ENCODE data around the gene TRIP13.
"Not testable (repeated sequence)": the region's sequence is repeated elsewhere in the genome, so short reads cannot be mapped to it uniquely, and the experiment has no call there.

Gene TRIP13

DNA sequence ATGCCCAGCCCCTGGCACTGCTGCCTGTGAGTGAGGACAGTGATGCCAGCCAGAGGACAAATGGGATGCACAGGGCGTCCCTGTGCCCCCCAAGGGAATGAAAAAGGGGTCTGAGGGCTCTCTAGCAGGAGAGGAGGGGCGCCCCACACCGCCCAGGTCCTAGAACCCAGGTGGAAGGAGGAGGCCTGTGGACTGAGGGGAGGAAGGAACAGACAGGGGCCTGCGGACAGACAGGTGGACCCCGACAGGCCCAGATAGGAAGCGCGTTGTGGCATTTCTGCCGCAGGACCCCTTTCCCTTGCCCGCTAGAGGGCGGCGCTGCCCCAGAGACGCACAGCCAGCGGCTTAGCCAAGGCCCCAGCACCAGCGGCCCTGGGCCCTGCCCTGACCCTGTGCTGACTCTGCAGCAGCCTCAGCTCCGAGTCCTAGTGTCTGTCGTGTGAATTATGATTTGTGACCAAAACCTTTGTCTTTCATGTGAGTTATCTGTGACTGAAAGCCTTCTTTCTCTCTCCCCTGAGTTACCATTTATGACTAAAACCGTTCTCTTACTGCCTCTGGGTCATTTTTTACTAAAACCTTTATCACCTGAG lies 30.7 kb downstream of the TRIP13 start:
- DNase-seq (ENCODE audit: low read depth) = peak; percentile 27
- TF ChIP-seq, protein P1, sequence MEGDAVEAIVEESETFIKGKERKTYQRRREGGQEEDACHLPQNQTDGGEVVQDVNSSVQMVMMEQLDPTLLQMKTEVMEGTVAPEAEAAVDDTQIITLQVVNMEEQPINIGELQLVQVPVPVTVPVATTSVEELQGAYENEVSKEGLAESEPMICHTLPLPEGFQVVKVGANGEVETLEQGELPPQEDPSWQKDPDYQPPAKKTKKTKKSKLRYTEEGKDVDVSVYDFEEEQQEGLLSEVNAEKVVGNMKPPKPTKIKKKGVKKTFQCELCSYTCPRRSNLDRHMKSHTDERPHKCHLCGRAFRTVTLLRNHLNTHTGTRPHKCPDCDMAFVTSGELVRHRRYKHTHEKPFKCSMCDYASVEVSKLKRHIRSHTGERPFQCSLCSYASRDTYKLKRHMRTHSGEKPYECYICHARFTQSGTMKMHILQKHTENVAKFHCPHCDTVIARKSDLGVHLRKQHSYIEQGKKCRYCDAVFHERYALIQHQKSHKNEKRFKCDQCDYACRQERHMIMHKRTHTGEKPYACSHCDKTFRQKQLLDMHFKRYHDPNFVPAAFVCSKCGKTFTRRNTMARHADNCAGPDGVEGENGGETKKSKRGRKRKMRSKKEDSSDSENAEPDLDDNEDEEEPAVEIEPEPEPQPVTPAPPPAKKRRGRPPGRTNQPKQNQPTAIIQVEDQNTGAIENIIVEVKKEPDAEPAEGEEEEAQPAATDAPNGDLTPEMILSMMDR (IDR thresholded peaks at IDR 0.05; ENCODE audit: low read depth, low read length, missing control alignments) = peak; percentile 90
- in situ Hi-C loops (cut with HindIII; ENCODE audit: low sequenced_read_pairs) = no loop called here
- H3K4me3 ChIP-seq (ENCODE audit: low read depth, low read length) = no peak overlapping the region

DNA sequence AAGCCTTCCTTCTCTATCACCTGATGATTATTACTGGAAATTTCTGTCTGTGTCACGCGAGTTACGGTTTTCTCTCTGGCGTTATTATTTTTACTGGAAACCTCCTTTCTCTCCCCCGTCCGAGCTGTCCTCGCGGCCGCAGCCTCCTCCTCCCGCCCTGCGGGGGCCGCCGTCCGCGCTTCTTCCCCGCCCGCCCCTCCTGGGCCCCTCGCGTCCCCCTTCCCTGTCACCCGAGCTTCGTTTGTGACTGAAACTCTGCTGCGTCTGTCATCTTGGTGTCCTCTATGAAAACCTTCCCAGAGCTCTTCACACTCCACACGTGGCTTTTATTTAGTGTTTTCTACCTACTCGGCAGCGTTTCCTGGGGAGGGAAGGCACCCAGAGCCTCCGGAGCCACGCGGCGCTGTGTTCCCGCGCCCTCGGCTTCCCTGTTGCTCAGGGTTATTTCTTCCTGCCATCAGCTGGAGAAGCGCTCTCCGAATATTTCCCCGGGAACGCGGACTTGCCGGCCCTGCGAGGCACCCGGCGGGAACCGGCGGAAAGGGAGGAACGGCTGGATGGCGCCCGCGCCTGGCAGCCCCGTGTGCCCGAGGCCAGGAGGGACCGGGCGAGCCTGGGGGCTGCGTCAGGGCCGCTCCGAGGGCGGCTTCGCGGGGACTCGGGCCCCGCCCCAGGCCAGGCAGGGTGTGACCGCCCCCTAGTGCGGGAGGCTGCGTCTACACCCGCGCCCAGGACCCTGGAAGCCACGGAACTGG lies 33.9 kb downstream of the TRIP13 start:
- in situ Hi-C loops (cut with HindIII; ENCODE audit: low sequenced_read_pairs) = loop anchor here (25.0 kb wide), 2 partner anchors 236 to 386 kb away; no protein-coding TSS in a partner anchor

DNA sequence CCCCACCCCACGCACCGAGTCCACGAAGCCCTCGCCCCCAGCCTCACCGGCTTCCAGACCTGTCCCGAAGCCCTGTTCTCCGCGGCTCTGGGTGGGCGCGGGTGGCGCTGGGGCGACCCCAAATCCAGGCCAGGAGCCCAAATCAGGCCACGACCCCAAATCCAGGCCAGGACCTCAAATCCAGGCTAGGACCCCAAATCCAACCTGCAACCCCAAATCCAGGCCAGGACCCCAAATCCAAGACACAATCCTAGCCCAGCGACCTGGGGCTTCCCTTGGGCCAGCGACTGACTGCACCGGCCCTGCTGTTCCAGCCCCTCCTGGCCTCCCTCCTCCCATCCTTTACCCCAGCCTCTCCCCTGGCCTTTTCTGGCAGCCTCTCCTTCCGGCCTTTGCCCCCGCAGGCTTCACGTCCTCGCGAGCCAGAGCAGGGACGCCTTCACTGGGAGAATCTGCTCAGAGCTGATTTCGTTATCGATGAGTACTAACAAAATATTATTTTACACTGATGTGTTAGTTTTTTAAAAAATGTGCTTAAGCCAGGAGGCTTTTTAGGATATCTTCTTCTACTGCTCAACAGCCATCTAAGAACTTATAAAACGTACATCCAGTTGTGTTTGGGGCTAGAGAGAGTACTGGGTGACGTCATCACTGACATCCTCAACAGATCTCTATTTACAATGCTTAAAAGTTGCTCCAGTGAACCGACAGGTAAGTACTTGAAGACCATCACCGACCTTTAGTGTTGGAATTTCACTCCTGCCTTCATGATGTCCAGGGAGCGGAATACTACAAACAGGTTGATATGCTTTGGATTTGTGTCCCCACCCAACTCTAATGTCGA lies 34.7 kb downstream of the TRIP13 start:
- H3K4me3 ChIP-seq (ENCODE audit: low read depth, low read length) = peak overlapping the region; percentile 18
- TF ChIP-seq, protein P1 (IDR thresholded peaks at IDR 0.05; ENCODE audit: low read depth, low read length, missing control alignments) = peak; percentile 1
- DNase-seq (ENCODE audit: low read depth) = no peak
- in situ Hi-C loops (cut with HindIII; ENCODE audit: low sequenced_read_pairs) = loop anchor here (25.0 kb wide), 2 partner anchors 235 to 385 kb away; no protein-coding TSS in a partner anchor

More for the DNA sequence above, 33.9 kb downstream of the TRIP13 start:
- no peak for DNase-seq (ENCODE audit: low read depth)
- peak overlapping the region; percentile 18 for H3K4me3 ChIP-seq (ENCODE audit: low read depth, low read length)
- TF ChIP-seq, protein P1 (IDR thresholded peaks at IDR 0.05; ENCODE audit: low read depth, low read length, missing control alignments) = peak; percentile 36

DNA sequence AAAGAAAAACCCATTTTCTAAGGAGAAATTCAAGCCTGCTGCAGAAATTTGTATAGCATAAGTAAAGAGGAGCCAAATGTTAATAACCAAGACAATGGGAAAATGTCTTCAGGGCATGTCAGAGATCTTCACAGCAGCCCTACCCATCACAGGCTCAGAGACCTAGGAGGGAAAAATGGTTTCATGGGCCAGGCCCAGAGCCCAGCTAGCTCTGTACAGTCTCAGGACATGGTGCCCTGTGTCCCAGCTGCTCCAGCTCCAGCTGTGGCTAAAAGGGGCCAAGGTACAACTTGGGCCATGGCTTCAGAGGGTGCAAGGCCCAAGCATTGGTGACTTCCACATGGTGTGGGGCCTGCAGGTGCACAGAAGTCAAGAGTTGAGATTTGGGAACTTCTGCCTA lies 36.5 kb downstream of the TRIP13 start:
- in situ Hi-C loops (cut with HindIII; ENCODE audit: low sequenced_read_pairs) = loop anchor here (25.0 kb wide), 2 partner anchors 233 to 383 kb away; no protein-coding TSS in a partner anchor
- not testable (repeated sequence) for DNase-seq (ENCODE audit: low read depth); H3K4me3 ChIP-seq (ENCODE audit: low read depth, low read length)

DNA sequence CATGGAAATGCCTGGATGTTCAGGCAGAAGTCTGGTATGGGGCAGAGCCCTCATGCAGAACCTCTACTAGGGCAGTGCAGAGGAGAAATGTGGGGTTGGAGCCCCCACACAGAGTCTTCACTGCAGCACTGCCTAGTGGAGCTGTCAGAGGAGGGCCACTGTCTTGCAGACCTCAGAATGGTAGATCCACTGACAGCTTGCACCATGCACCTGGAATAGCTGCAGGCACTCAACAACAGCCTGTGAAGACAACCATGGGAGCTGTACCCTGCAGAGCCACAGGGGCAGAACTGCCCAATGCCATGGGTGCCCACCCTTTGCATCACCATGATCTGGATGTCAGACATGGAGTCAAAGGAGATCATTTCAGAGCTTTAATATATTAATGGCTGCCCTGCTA lies 36.9 kb downstream of the TRIP13 start:
- in situ Hi-C loops (cut with HindIII; ENCODE audit: low sequenced_read_pairs) = loop anchor here (25.0 kb wide), 2 partner anchors 233 to 383 kb away; no protein-coding TSS in a partner anchor
- no peak for DNase-seq (ENCODE audit: low read depth)
- no peak overlapping the region for H3K4me3 ChIP-seq (ENCODE audit: low read depth, low read length)
- TF ChIP-seq, protein P1 (IDR thresholded peaks at IDR 0.05; ENCODE audit: low read depth, low read length, missing control alignments) = no peak

DNA sequence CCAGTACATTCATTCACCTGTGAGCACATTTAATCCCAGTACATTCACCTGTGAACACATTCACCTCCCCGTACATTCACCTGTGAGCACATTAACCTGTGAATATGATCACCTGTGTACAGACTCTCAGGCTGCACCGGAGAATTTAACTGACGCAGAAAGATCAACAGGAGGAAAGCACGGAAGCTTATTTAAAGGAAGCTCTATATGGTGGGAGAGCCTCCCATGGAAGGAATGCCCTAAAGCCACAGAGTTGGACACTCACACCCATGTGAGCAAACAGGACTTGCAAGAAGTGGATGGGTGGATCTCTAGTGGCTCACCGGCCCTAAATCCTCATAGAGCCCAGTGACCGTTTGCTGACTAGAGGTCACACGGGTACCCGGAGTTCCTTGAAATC lies 38.2 kb downstream of the TRIP13 start:
- H3K4me3 ChIP-seq (ENCODE audit: low read depth, low read length) = no peak overlapping the region
- no peak for DNase-seq (ENCODE audit: low read depth)
- TF ChIP-seq, protein P1 (IDR thresholded peaks at IDR 0.05; ENCODE audit: low read depth, low read length, missing control alignments) = no peak
- in situ Hi-C loops (cut with HindIII; ENCODE audit: low sequenced_read_pairs) = loop anchor here (25.0 kb wide), 2 partner anchors 231 to 381 kb away; no protein-coding TSS in a partner anchor

Data from astrocyte of the cerebellum (primary cell).